Activated CD4-positive, alpha-beta memory T cell treated with anti-CD3 and anti-CD28 coated beads for 36 hours (primary cell): ENCODE results near the gene IL18BP. TPM values are rescaled to one million over a fixed set of nuclear protein-coding genes. Genes with fewer than 3 reads are reported as not detected.

ENCODE experiments used
- CTCF ChIA-PET: fragments of 350-600 bp; sonication (Branson Sonifier 250); formaldehyde crosslinking; loops from one replicate; lab custom pipeline; 2021; ENCODE audit warnings: antibody characterized with exemption, inconsistent platforms; lab: Charles Lee
- POLR2A ChIA-PET: fragments of 350-600 bp; sonication (Branson Sonifier 250); formaldehyde crosslinking; loops from one replicate; lab custom pipeline; 2021; ENCODE audit warnings: antibody characterized with exemption; lab: Charles Lee
- DNase-seq: peaks from one replicate; pipeline ENCODE4 v3.0.0-alpha.2; 2020
- H3K27ac Mint-ChIP-seq: one replicate; pipeline ENCODE4 v1.8.0; 2021; ENCODE audit warnings: mixed read lengths
- H3K27me3 Mint-ChIP-seq: one replicate; pipeline ENCODE4 v1.8.0; 2021; ENCODE audit warnings: mixed read lengths
- H3K36me3 Mint-ChIP-seq: one replicate; pipeline ENCODE4 v1.8.0; 2021; ENCODE audit warnings: mixed read lengths
- H3K4me1 Mint-ChIP-seq: one replicate; pipeline ENCODE4 v1.8.0; 2021; ENCODE audit warnings: low read depth, mixed read lengths
- H3K4me3 Mint-ChIP-seq: one replicate; pipeline ENCODE4 v1.8.0; 2021; ENCODE audit warnings: mild to moderate bottlenecking, mixed read lengths
- H3K9me3 Mint-ChIP-seq: one replicate; pipeline ENCODE4 v1.8.0; 2021; ENCODE audit warnings: mixed read lengths
- intact Hi-C: fragments of 100-400 bp; cut with micrococcal nuclease; formaldehyde crosslinking; loops from one replicate; pipeline ENCODE4 v1.15.1; 2023
- total RNA-seq, 2 experiments: library from RNA; stranded (reverse); gene quantifications; one replicate each; pipeline ENCODE4 v1.2.3, GENCODE V29; 2021

IL18BP gene
- total RNA-seq, 2 experiments from 2014 or later, result 6.6 to 9.3 TPM

- H3K4me3 Mint-ChIP-seq, result no peak overlapping the region
- H3K9me3 Mint-ChIP-seq, result no peaks in the 10 kb centered on the region
- DNase-seq, result no peak
- H3K36me3 Mint-ChIP-seq, result peaks cover 54% of the 10 kb centered on the region
- POLR2A ChIA-PET, result no interaction called here
- intact Hi-C loops, result no loop called here
- H3K4me1 Mint-ChIP-seq, result peaks cover 5% of the 10 kb centered on the region
- H3K27me3 Mint-ChIP-seq, result no peaks in the 10 kb centered on the region
- H3K27ac Mint-ChIP-seq, result no peak overlapping the region
- CTCF ChIA-PET, result interaction anchor here (0.8 to 1.0 kb wide), 2 partner anchors 13 to 20 kb away, joined by 3 read pairs; no protein-coding TSS in a partner anchor
Observed at GRCh38 chr11:72004515-72005346, 6.0 kb downstream of the IL18BP start.

- no peak for DNase-seq
- H3K27ac Mint-ChIP-seq, result no peak overlapping the region
- ChIA-PET CTCF (interaction anchor here (0.6 to 1.7 kb wide), 3 partner anchors 19 to 177 kb away, joined by 3 to 5 read pairs (median 3); no protein-coding TSS in a partner anchor), POLR2A (no interaction called here)
- peaks cover under 1% of the 10 kb centered on the region for H3K4me1 Mint-ChIP-seq
- peaks cover 54% of the 10 kb centered on the region for H3K36me3 Mint-ChIP-seq
- no peaks in the 10 kb centered on the region for H3K9me3 Mint-ChIP-seq
- no peak overlapping the region for H3K4me3 Mint-ChIP-seq
- intact Hi-C loops, result no loop called here
- H3K27me3 Mint-ChIP-seq, result no peaks in the 10 kb centered on the region
Observed at GRCh38 chr11:72005347-72006260, 6.9 kb downstream of the IL18BP start.

- intact Hi-C loops, result no loop called here
- DNase-seq, result no peak
- Mint-ChIP-seq H3K4me3 (no peak overlapping the region), H3K27me3 (no peaks in the 10 kb centered on the region), H3K27ac (peak overlapping the region; percentile 35), H3K4me1 (no peaks in the 10 kb centered on the region), H3K36me3 (peaks cover 55% of the 10 kb centered on the region), H3K9me3 (no peaks in the 10 kb centered on the region)
- ChIA-PET CTCF (interaction anchor here (0.6 to 1.7 kb wide), 2 partner anchors 138 to 176 kb away, joined by 3 to 5 read pairs; no protein-coding TSS in a partner anchor), POLR2A (no interaction called here)
Observed at GRCh38 chr11:72006309-72007088, 7.8 kb downstream of the IL18BP start.

- intact Hi-C loops, result no loop called here
- Mint-ChIP-seq H3K27me3 (no peaks in the 10 kb centered on the region), H3K27ac (peak overlapping the region; percentile 35), H3K36me3 (peaks cover 55% of the 10 kb centered on the region), H3K4me1 (no peaks in the 10 kb centered on the region), H3K4me3 (no peak overlapping the region), H3K9me3 (no peaks in the 10 kb centered on the region)
- ChIA-PET POLR2A (no interaction called here), CTCF (interaction anchor here (1.3 to 1.7 kb wide), 2 partner anchors 84 to 137 kb away, joined by 5 to 6 read pairs; no protein-coding TSS in a partner anchor)
- no peak for DNase-seq
Observed at GRCh38 chr11:72007089-72007476, 8.4 kb downstream of the IL18BP start.

- no peak overlapping the region for H3K27ac Mint-ChIP-seq
- H3K4me3 Mint-ChIP-seq, result no peak overlapping the region
Observed at GRCh38 chr11:72007587-72007986, 8.9 kb downstream of the IL18BP start.

GRCh38 chr11:72008728-72009127 is 10.0 kb downstream of the IL18BP start:
- ChIA-PET POLR2A (no interaction called here), CTCF (interaction anchor here (1.1 to 1.2 kb wide), 2 partner anchors 17 to 32 kb away, joined by 3 to 4 read pairs; no protein-coding TSS in a partner anchor)
- H3K27ac Mint-ChIP-seq, result no peak overlapping the region
- no peaks in the 10 kb centered on the region for H3K4me1 Mint-ChIP-seq
- no peak for DNase-seq
- peaks cover 48% of the 10 kb centered on the region for H3K36me3 Mint-ChIP-seq
- H3K4me3 Mint-ChIP-seq, result no peak overlapping the region
- H3K27me3 Mint-ChIP-seq, result no peaks in the 10 kb centered on the region
- no peaks in the 10 kb centered on the region for H3K9me3 Mint-ChIP-seq
- intact Hi-C loops, result no loop called here

More at GRCh38 chr11:72007587-72007986, 8.9 kb downstream of the IL18BP start:
- ChIA-PET CTCF (interaction anchor here (0.6 to 1.3 kb wide), 3 partner anchors 18 to 105 kb away, joined by 3 to 6 read pairs (median 3); partner anchors contain the start of gene ANAPC15), POLR2A (interaction anchor here (0.6 kb wide), 1 partner anchor 66 kb away, joined by 3 read pairs; no protein-coding TSS in a partner anchor)
- peaks cover 50% of the 10 kb centered on the region for H3K36me3 Mint-ChIP-seq
- no peaks in the 10 kb centered on the region for H3K4me1 Mint-ChIP-seq
- intact Hi-C loops, result no loop called here
- no peaks in the 10 kb centered on the region for H3K27me3 Mint-ChIP-seq
- H3K9me3 Mint-ChIP-seq, result no peaks in the 10 kb centered on the region
- DNase-seq, result no peak

- H3K36me3 Mint-ChIP-seq, result peaks cover 46% of the 10 kb centered on the region
- ChIA-PET CTCF (interaction anchor here (1.2 kb wide), 1 partner anchor 32 kb away, joined by 4 read pairs; no protein-coding TSS in a partner anchor), POLR2A (no interaction called here)
- H3K27ac Mint-ChIP-seq, result no peak overlapping the region
- intact Hi-C loops, result no loop called here
- no peak overlapping the region for H3K4me3 Mint-ChIP-seq
- no peaks in the 10 kb centered on the region for H3K9me3 Mint-ChIP-seq
- no peak for DNase-seq
- no peaks in the 10 kb centered on the region for H3K4me1 Mint-ChIP-seq
- no peaks in the 10 kb centered on the region for H3K27me3 Mint-ChIP-seq
Observed at GRCh38 chr11:72009156-72009555, 10.4 kb downstream of the IL18BP start.

GRCh38 chr11:72010529-72011233 is 12.0 kb downstream of the IL18BP start:
- Mint-ChIP-seq H3K9me3 (no peaks in the 10 kb centered on the region), H3K27me3 (no peaks in the 10 kb centered on the region), H3K4me3 (no peak overlapping the region), H3K4me1 (no peaks in the 10 kb centered on the region), H3K27ac (peak overlapping the region; percentile 40), H3K36me3 (peaks cover 49% of the 10 kb centered on the region)
- ChIA-PET CTCF (no interaction called here), POLR2A (no interaction called here)
- no peak for DNase-seq
- intact Hi-C loops, result no loop called here

GRCh38 chr11:72012091-72012630 is 13.5 kb downstream of the IL18BP start:
- ChIA-PET POLR2A (interaction anchor here (0.9 kb wide), 1 partner anchor 13 kb away, joined by 3 read pairs; no protein-coding TSS in a partner anchor), CTCF (interaction anchor here (7.6 kb wide), 1 partner anchor 13 kb away, joined by 55 read pairs; no protein-coding TSS in a partner anchor)
- H3K27me3 Mint-ChIP-seq, result no peaks in the 10 kb centered on the region
- intact Hi-C loops, result no loop called here
- H3K4me1 Mint-ChIP-seq, result no peaks in the 10 kb centered on the region
- no peak overlapping the region for H3K4me3 Mint-ChIP-seq
- H3K27ac Mint-ChIP-seq, result no peak overlapping the region
- no peak for DNase-seq
- H3K9me3 Mint-ChIP-seq, result no peaks in the 10 kb centered on the region
- H3K36me3 Mint-ChIP-seq, result peaks cover 51% of the 10 kb centered on the region

GRCh38 chr11:72012897-72013721 is 14.4 kb downstream of the IL18BP start:
- POLR2A ChIA-PET, result interaction anchor here (0.9 kb wide), 1 partner anchor 14 kb away, joined by 3 read pairs; no protein-coding TSS in a partner anchor
- no peaks in the 10 kb centered on the region for H3K9me3 Mint-ChIP-seq
- no peak overlapping the region for H3K4me3 Mint-ChIP-seq
- no peaks in the 10 kb centered on the region for H3K27me3 Mint-ChIP-seq
- no peaks in the 10 kb centered on the region for H3K4me1 Mint-ChIP-seq
- intact Hi-C loops, result no loop called here
- CTCF ChIA-PET, result interaction anchor here (7.6 kb wide), 1 partner anchor 12 kb away, joined by 55 read pairs; no protein-coding TSS in a partner anchor
- peaks cover 52% of the 10 kb centered on the region for H3K36me3 Mint-ChIP-seq
- peak overlapping the region; percentile 10 for H3K27ac Mint-ChIP-seq
- no peak for DNase-seq
